ENCODE data around the gene PHC3. TPM values are rescaled to one million over a fixed set of nuclear protein-coding genes. Genes with fewer than 3 reads are reported as not detected.

PHC3 gene
- total RNA-seq, 1 donor from 2014 or later, result 46.9 TPM

GRCh38 chr3:170077361-170077760, 104.2 kb downstream of the PHC3 start:
- Histone ChIP-seq H3K4me3 (no peak overlapping the region), H3K27me3 (no peaks in the 10 kb centered on the region), H3K27ac (no peak overlapping the region), H3K9me3 (no peaks in the 10 kb centered on the region), H3K4me1 (no peaks in the 10 kb centered on the region), H3K36me3 (no peaks in the 10 kb centered on the region)
- DNase-seq (ENCODE audit: extremely low spot score in 2 of 2), result no peak
- intact Hi-C loops (cut with DNase I), result no loop called here
- TF ChIP-seq POLR2A (IDR thresholded peaks at IDR 0.05), result no peak
- no peak for TF ChIP-seq POLR2AphosphoS5 (IDR thresholded peaks at IDR 0.05; ENCODE audit: insufficient read depth in 1 of 2, low read depth in 1 of 2)
- no peak for TF ChIP-seq CTCF (IDR thresholded peaks at IDR 0.05)

- H3K4me1 ChIP-seq, result no peaks in the 10 kb centered on the region
- H3K27me3 ChIP-seq, result no peaks in the 10 kb centered on the region
- no peak for DNase-seq (ENCODE audit: extremely low spot score in 2 of 2)
- H3K27ac ChIP-seq, result no peak overlapping the region
- no peaks in the 10 kb centered on the region for H3K36me3 ChIP-seq
- intact Hi-C loops (cut with DNase I), result no loop called here
- no peak overlapping the region for H3K4me3 ChIP-seq
- no peak for TF ChIP-seq CTCF (IDR thresholded peaks at IDR 0.05)
- no peak for TF ChIP-seq POLR2AphosphoS5 (IDR thresholded peaks at IDR 0.05; ENCODE audit: insufficient read depth in 1 of 2, low read depth in 1 of 2)
- TF ChIP-seq POLR2A (IDR thresholded peaks at IDR 0.05), result no peak
- no peaks in the 10 kb centered on the region for H3K9me3 ChIP-seq
Observed at GRCh38 chr3:170076715-170077238, 104.8 kb downstream of the PHC3 start.

GRCh38 chr3:170075441-170076091, 106.0 kb downstream of the PHC3 start:
- TF ChIP-seq POLR2A (IDR thresholded peaks at IDR 0.05), result no peak
- Histone ChIP-seq H3K27me3 (no peaks in the 10 kb centered on the region), H3K9me3 (no peaks in the 10 kb centered on the region), H3K4me1 (no peaks in the 10 kb centered on the region), H3K4me3 (no peak overlapping the region), H3K36me3 (no peaks in the 10 kb centered on the region), H3K27ac (no peak overlapping the region)
- intact Hi-C loops (cut with DNase I), result no loop called here
- DNase-seq (ENCODE audit: extremely low spot score in 2 of 2), result no peak

GRCh38 chr3:170064108-170064507, 117.4 kb downstream of the PHC3 start:
- H3K27me3 ChIP-seq, result no peaks in the 10 kb centered on the region
- no peaks in the 10 kb centered on the region for H3K36me3 ChIP-seq
- intact Hi-C loops (cut with DNase I), result no loop called here
- no peaks in the 10 kb centered on the region for H3K9me3 ChIP-seq
- H3K4me1 ChIP-seq, result no peaks in the 10 kb centered on the region
- H3K27ac ChIP-seq, result no peak overlapping the region
- no peak overlapping the region for H3K4me3 ChIP-seq
- DNase-seq (ENCODE audit: extremely low spot score in 2 of 2), result no peak
- TF ChIP-seq POLR2AphosphoS5 (IDR thresholded peaks at IDR 0.05; ENCODE audit: insufficient read depth in 1 of 2, low read depth in 1 of 2), result no peak
- TF ChIP-seq CTCF (IDR thresholded peaks at IDR 0.05), result no peak
- TF ChIP-seq POLR2A (IDR thresholded peaks at IDR 0.05), result no peak

- Histone ChIP-seq H3K4me3 (no peak overlapping the region), H3K27me3 (no peaks in the 10 kb centered on the region), H3K27ac (no peak overlapping the region), H3K4me1 (no peaks in the 10 kb centered on the region), H3K36me3 (no peaks in the 10 kb centered on the region), H3K9me3 (no peaks in the 10 kb centered on the region)
- no peak for DNase-seq (ENCODE audit: extremely low spot score in 2 of 2)
- intact Hi-C loops (cut with DNase I), result no loop called here
- TF ChIP-seq CTCF (IDR thresholded peaks at IDR 0.05), result no peak
- TF ChIP-seq POLR2A (IDR thresholded peaks at IDR 0.05), result no peak
- no peak for TF ChIP-seq POLR2AphosphoS5 (IDR thresholded peaks at IDR 0.05; ENCODE audit: insufficient read depth in 1 of 2, low read depth in 1 of 2)
Observed at GRCh38 chr3:170063691-170064090, 117.8 kb downstream of the PHC3 start.
